Measurements from ENCODE around the gene PNCK. TPM values are rescaled to one million over a fixed set of nuclear protein-coding genes. Genes with fewer than 3 reads are reported as not detected.

The PNCK gene
- total and polyA plus RNA-seq, 10 of the 15 experiments (the other 5 are each of a cell fraction or from before 2014, with no cell fraction given): 0.21 to 0.67 (median 0.54) TPM; not detected in 7

DNA sequence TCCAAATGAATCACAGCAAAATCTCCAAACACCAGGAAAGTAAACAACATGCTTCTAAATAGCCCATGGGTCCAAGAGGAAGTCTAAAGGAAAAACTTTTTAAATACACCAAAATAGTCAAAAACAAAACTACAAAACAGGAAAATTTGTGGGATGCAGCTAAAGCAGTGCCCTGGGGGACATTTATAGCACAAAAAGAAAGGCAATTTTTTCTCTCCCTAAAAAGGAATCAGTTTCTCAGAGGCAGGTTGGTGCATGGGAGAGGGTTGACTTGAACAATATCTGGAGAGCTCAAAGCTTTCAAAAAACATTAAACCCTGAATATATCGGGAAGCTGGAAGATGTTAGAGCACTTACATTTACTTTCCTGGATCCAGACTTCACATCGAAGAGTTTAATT lies 42.3 kb downstream of the PNCK start (continued):
- TF ChIP-seq, protein P1, sequence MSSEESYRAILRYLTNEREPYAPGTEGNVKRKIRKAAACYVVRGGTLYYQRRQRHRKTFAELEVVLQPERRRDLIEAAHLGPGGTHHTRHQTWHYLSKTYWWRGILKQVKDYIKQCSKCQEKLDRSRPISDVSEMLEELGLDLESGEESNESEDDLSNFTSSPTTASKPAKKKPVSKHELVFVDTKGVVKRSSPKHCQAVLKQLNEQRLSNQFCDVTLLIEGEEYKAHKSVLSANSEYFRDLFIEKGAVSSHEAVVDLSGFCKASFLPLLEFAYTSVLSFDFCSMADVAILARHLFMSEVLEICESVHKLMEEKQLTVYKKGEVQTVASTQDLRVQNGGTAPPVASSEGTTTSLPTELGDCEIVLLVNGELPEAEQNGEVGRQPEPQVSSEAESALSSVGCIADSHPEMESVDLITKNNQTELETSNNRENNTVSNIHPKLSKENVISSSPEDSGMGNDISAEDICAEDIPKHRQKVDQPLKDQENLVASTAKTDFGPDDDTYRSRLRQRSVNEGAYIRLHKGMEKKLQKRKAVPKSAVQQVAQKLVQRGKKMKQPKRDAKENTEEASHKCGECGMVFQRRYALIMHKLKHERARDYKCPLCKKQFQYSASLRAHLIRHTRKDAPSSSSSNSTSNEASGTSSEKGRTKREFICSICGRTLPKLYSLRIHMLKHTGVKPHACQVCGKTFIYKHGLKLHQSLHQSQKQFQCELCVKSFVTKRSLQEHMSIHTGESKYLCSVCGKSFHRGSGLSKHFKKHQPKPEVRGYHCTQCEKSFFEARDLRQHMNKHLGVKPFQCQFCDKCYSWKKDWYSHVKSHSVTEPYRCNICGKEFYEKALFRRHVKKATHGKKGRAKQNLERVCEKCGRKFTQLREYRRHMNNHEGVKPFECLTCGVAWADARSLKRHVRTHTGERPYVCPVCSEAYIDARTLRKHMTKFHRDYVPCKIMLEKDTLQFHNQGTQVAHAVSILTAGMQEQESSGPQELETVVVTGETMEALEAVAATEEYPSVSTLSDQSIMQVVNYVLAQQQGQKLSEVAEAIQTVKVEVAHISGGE (CRISPR knock-in tag; IDR thresholded peaks at IDR 0.05): no peak
- TF ChIP-seq POLR2AphosphoS2 (IDR thresholded peaks at IDR 0.05; ENCODE audit: low read depth, low read length): no peak
- TF ChIP-seq, protein P2, sequence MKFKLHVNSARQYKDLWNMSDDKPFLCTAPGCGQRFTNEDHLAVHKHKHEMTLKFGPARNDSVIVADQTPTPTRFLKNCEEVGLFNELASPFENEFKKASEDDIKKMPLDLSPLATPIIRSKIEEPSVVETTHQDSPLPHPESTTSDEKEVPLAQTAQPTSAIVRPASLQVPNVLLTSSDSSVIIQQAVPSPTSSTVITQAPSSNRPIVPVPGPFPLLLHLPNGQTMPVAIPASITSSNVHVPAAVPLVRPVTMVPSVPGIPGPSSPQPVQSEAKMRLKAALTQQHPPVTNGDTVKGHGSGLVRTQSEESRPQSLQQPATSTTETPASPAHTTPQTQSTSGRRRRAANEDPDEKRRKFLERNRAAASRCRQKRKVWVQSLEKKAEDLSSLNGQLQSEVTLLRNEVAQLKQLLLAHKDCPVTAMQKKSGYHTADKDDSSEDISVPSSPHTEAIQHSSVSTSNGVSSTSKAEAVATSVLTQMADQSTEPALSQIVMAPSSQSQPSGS (IDR thresholded peaks at IDR 0.05; ENCODE audit: low read length): no peak
- no peak for TF ChIP-seq RAD21 (IDR thresholded peaks at IDR 0.05; ENCODE audit: insufficient read depth, low read depth, low read length)
- no peak for TF ChIP-seq CHD4 (IDR thresholded peaks at IDR 0.05)
- TF ChIP-seq RUNX3 (IDR thresholded peaks at IDR 0.05; ENCODE audit: low read length): no peak
- TF ChIP-seq NFIC (IDR thresholded peaks at IDR 0.05; ENCODE audit: low read depth, low read length): no peak
- TF ChIP-seq ZZZ3 (IDR thresholded peaks at IDR 0.05; ENCODE audit: control insufficient read depth, insufficient read length, low read depth): no peak
- no peak for TF ChIP-seq PML (IDR thresholded peaks at IDR 0.05; ENCODE audit: low read length)
- TF ChIP-seq SMAD5 (IDR thresholded peaks at IDR 0.05; ENCODE audit: low read depth): no peak
